Measurements from ENCODE around the gene TUBGCP2.
"Not testable (repeated sequence)": the region's sequence is repeated elsewhere in the genome, so short reads cannot be mapped to it uniquely, and the experiment has no call there.

TUBGCP2 gene

DNA sequence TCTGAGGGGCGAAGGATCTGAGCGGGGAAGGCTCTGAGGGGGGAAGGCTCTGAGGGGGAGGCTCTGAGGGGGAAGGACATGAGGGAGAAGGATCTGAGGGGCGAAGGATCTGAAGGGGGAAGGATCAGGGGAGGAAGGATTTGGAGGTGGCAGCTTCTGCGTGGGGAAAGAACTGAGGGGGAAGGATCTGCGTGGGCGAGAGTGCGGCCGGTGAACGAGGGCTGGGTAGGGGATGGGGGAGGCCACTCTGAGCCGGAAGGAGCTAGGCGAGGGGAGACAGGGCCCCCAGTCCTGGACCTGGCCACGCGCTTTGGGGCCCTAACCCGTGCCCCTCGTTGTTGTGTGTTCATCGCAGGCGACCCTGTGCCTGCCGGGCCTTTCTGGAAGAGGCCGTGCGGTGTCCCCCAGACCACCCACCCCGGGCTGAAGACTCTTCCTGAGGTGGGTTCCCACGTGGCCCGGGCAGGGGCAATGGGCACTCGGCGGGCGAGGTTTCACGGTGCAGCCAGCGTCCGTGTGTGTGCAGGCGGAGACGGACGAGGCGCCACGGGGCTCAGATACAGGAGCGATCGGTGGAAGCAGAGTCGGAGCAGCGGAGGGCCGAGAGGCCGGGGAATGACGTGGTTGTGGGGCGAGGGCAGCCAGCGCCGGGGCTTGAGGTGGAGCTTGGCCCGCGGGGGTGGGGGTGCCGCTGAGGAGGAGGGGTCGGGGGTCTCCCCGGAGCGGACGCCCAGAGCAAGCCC lies 26.0 kb upstream of the TUBGCP2 start:
- Mint-ChIP-seq H3K27ac (peak overlapping the region; percentile 23), H3K27me3 (ENCODE audit: low read depth) (peaks cover 43% of the 10 kb centered on the region), H3K4me1 (ENCODE audit: low read depth) (peaks cover 5% of the 10 kb centered on the region), H3K36me3 (ENCODE audit: low read depth) (no peaks in the 10 kb centered on the region), H3K4me3 (peak overlapping the region; percentile 77), H3K9me3 (no peaks in the 10 kb centered on the region)

DNA sequence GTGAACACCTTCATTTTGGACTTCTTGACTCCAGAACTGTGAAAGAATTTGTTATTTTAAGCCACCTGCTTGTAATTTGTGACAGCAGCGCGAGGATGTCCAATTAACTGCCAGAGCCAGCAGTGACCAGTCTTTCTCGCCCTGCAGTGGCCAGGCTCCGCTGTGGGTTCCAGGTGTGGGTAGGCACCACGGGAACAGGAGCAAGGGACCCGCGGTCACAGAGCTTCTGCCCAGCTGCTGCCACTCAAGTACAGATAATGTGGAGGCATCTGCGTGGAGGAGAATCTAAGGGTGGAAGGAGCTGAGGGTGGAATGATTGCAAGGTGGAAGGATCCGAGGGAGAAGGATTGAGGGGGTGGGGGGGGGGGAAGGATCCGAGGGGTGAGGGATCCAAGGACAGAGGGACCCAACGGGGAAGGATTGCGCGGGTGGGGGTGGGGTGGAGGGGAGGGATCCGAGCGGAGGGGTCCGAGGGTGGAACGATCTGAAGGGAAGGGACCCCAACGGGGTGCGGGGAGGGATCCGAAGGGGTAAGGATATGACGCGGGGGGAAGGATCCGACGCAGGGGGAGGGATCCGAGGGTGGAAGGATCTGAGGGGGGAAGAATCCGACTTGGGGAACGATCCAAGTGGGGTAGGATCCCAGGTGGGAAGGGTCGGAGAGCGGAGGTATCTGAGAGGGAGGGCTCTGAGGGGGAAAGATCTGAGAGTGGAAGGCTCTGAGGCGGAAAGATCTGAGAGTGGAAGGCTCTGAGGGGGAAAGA lies 24.4 kb upstream of the TUBGCP2 start:
- H3K4me3 Mint-ChIP-seq, result no peak overlapping the region
- H3K27ac Mint-ChIP-seq, result no peak overlapping the region
- no peaks in the 10 kb centered on the region for H3K9me3 Mint-ChIP-seq
- peaks cover 49% of the 10 kb centered on the region for H3K27me3 Mint-ChIP-seq (ENCODE audit: low read depth)
- no peaks in the 10 kb centered on the region for H3K36me3 Mint-ChIP-seq (ENCODE audit: low read depth)
- H3K4me1 Mint-ChIP-seq (ENCODE audit: low read depth), result peaks cover 5% of the 10 kb centered on the region

DNA sequence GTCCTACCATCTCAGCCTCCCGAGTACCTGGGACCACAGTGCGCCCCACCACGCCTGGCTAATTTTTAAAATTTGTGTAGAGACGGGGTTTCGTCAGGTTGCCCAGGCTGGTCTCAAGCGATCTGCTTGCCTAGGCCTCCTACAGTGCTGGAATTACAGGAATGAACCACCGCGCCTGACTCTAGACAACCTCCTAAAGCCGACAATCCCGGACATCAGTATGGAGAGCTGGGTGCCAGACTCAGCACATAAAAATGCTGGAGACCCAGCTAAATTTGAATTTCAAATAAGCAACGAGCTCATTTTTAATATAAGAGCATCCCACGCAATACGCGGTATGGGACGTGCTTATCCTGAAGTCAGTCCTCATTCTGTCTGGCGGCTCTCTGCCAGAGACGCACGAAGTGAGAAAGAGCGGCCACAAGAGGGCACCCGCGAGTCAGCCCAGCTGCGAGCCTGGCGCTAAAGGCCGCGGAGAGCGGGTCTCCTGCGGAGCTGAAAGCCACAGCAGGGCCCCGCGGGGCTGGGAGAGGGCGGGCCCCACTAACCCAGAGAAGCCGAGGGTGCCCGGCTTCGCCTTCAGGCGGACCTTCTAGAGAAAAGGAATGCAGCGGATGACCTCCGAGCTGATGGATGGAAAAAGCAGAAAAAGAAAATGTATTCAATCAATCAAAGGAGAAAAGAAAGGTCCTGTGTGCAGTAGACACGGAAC lies 21.0 kb upstream of the TUBGCP2 start:
- Mint-ChIP-seq H3K4me3 (peak overlapping the region; percentile 25), H3K4me1 (ENCODE audit: low read depth) (no peaks in the 10 kb centered on the region), H3K9me3 (no peaks in the 10 kb centered on the region), H3K27me3 (ENCODE audit: low read depth) (peaks cover 71% of the 10 kb centered on the region), H3K27ac (no peak overlapping the region), H3K36me3 (ENCODE audit: low read depth) (no peaks in the 10 kb centered on the region)

DNA sequence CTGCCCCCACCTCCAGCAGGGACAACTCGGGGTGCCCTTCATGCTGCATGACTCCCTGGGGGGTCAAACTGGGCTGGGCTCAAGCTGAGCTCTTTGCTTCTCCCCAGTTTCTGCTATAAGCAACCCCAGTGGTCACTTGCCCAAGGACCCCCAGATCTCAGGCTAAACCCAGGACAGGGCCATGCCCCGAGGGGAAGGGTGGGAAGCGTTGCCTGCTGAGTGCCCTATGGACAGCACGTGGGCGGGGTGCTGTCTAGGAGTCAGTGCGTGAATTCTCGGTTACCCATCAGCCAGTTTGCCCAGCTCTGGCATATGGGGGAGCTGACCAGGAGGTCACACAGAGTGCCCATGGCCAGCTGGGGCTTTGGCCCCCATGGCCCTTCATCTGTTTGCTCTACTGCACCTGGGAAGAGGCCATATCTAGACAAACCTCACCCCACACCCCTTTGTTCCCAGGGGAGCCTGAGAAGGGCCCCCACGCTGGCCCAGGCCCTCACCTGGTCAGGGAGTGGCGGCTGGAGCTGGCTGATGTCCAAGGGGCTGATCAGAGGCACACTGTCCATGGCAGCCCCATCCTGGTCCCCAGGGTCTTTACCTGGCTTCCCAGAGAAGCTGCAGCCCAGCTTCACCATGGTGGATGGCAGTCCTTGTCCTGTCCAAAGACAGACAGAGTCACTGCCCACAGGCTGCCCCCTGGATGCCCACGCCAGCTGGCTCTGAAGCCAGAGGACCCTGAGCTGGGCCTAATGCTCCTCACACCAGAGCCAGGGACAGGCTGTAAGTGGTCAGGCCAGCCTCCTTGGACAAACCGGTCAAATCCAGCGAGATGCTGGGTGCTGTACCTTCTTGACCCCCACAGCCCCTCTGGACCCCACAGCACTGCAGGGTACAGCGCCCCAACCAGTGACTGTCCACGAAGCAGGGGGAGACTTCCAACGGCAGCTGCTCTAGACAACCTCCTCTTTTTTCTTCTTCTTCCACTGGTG lies 20.0 kb upstream of the TUBGCP2 start:
- H3K27ac Mint-ChIP-seq, result no peak overlapping the region
- H3K4me3 Mint-ChIP-seq, result no peak overlapping the region
- H3K4me1 Mint-ChIP-seq (ENCODE audit: low read depth), result no peaks in the 10 kb centered on the region
- H3K27me3 Mint-ChIP-seq (ENCODE audit: low read depth), result peaks cover 67% of the 10 kb centered on the region
- H3K9me3 Mint-ChIP-seq, result no peaks in the 10 kb centered on the region
- H3K36me3 Mint-ChIP-seq (ENCODE audit: low read depth), result no peaks in the 10 kb centered on the region

DNA sequence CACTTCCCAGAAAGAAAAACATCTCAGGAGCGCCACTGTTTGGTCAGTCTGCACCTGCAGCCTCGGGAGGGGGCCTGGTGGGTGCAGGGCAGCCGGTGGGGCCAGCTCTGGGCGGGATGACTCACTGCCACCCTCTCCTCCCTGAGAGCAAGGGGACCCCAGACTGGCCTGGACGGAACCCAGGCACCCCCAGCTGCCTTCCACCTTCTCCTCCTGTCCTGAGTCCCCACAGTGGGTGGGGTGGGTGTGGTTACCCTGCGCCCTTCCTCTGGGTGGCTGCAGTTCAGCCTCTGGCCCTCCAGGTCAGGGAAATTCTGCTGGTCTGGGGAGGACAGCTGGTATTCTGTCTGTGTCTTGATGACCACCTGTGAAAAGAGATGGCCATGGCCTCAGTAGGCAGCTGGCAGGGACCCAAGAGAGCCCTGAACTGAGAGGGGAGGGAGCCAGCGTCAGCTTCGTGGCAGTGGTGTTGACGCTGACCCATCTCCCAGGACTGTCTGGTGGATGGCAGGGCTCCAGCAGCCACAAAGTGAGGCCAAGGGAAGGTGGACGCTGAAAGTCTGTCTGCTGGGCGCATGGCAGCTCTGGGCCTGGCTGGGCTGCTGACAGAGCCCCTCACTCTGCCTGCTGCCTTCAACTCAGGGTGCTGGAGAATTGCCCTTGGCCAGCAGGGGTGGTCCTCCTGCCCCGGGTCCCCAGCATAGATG lies 19.1 kb upstream of the TUBGCP2 start:
- Mint-ChIP-seq H3K27ac (no peak overlapping the region), H3K9me3 (no peaks in the 10 kb centered on the region), H3K4me1 (ENCODE audit: low read depth) (no peaks in the 10 kb centered on the region), H3K27me3 (ENCODE audit: low read depth) (peaks cover 59% of the 10 kb centered on the region), H3K4me3 (no peak overlapping the region), H3K36me3 (ENCODE audit: low read depth) (no peaks in the 10 kb centered on the region)

DNA sequence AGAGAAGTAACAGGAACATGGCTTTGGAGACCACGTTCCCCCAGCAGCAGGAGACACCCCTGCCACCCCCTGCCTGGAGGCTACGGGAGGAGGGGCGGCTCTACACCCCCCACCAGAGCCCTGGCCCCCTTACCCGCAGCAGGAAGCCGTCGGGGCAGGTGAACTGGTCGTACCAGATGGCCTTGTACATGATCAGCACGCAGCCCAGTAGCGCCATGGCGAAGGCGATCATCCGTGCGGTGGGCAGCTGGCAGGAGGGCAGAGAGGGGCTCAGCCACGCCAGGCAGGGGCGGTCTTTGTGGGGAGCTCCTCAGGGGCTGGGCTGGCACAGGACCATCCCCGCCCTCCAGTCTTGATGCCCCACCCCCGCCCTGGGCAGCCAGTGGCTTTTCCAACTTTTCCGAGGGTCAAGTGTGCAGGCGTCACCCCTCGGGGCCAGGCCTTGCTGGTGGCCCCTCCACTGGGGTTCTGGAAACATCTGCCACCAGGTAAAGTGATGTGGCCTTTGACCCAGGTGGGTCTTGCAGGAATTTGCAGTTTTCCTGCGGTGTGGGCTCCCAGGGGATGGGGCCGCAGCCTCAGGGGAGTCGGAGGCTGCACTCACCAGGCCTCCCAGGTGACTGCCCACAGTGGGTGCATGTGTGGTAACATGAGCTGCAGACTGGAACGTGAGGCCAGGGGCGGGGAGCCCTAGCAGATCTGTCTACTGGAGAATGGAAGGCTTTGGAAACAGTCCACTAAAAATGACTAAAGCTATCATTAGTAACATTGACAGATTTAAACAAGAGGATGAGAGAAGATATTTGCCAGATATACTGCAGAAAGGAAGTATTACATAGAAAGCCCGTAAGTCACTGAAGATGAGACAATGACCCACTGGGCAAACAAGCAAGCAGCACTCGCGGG lies 18.3 kb upstream of the TUBGCP2 start:
- H3K4me3 Mint-ChIP-seq, result no peak overlapping the region

DNA sequence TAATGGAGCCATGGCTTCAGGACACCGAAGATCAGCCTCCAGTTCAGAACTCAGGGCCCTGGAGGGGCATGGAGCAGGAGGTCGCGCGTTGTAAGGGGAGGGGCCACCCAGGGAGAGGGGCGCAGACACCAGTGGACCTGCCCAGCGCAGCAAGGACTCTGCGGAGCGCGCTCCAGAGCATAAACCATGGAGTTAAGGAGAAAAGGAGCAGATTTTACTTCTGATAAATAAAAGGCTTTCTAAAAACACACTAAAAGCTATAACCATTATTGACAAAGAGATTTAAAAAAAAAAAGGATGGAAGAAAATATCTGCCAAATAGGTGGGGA lies 17.5 kb upstream of the TUBGCP2 start:
- H3K9me3 Mint-ChIP-seq, result no peaks in the 10 kb centered on the region
- H3K27ac Mint-ChIP-seq, result no peak overlapping the region
- H3K36me3 Mint-ChIP-seq (ENCODE audit: low read depth), result no peaks in the 10 kb centered on the region
- H3K4me1 Mint-ChIP-seq (ENCODE audit: low read depth), result no peaks in the 10 kb centered on the region
- no peak overlapping the region for H3K4me3 Mint-ChIP-seq
- H3K27me3 Mint-ChIP-seq (ENCODE audit: low read depth), result peaks cover 48% of the 10 kb centered on the region

More for the DNA sequence above, 18.3 kb upstream of the TUBGCP2 start:
- H3K27ac Mint-ChIP-seq, result no peak overlapping the region
- H3K4me1 Mint-ChIP-seq (ENCODE audit: low read depth), result no peaks in the 10 kb centered on the region
- peaks cover 55% of the 10 kb centered on the region for H3K27me3 Mint-ChIP-seq (ENCODE audit: low read depth)
- H3K36me3 Mint-ChIP-seq (ENCODE audit: low read depth), result no peaks in the 10 kb centered on the region
- H3K9me3 Mint-ChIP-seq, result no peaks in the 10 kb centered on the region

DNA sequence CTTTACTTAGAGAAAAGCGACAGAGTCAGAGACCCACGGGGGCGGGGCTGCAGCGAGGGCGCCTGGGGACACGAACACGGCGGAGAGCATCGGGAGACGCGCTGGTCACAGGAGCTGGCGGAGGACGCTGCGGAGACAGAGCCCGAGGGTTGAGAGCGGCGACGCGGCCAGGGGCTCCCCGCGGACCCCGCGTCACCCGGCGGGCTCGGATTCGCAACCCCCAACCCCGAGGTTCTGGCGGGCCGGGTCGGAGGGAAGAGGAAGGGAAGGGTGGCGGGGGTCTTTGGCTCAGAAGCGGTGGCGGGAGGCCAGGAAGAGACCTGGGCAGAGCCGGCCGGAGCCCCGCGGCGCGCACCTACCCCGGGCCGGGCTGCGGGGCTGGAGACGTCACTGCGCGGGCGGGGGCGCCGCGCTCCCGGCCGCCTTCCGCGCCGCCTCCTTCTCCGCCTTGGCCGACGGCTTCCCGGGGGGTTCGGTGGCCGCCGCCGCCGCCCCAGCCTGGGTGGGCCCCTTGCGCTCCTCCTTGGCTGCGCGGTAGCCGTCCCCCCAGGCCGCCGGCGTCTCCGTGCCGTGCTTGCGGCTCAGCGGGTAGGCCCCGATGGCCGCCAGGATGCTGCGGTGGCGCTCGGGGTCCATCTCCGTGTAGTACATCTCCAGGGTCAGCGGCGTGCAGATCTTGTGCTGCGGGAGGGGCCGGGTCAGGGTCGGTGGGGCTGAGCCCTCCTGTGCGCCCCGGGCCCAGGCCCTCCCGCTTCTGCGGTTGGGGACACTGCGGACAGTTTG lies 17.0 kb upstream of the TUBGCP2 start:
- peaks cover 42% of the 10 kb centered on the region for H3K27me3 Mint-ChIP-seq (ENCODE audit: low read depth)
- no peaks in the 10 kb centered on the region for H3K4me1 Mint-ChIP-seq (ENCODE audit: low read depth)
- no peak overlapping the region for H3K27ac Mint-ChIP-seq
- H3K36me3 Mint-ChIP-seq (ENCODE audit: low read depth), result no peaks in the 10 kb centered on the region
- peak overlapping the region; percentile 67 for H3K4me3 Mint-ChIP-seq
- H3K9me3 Mint-ChIP-seq, result no peaks in the 10 kb centered on the region

DNA sequence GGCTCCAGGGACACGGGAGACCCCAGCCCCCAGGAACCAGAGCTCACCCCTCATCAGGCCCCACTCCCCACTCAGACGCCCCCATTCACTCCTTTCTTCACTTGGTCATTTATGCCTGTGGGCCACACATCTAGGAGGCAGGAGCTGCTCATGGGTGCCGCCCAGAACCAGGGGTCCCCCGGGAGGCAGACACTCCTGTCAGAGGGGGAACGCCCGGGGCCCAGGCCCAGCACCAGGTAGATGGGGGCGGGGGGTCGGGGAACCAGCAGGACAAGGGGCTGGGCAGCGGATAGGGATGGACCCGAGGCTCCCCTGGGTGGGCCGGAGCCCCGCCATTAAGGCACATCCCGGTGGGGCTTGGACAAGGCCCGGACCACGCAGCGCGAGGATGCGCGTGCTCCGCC lies 16.2 kb upstream of the TUBGCP2 start:
- Mint-ChIP-seq H3K4me3 (no peak overlapping the region), H3K36me3 (ENCODE audit: low read depth) (no peaks in the 10 kb centered on the region), H3K4me1 (ENCODE audit: low read depth) (no peaks in the 10 kb centered on the region), H3K9me3 (no peaks in the 10 kb centered on the region), H3K27ac (no peak overlapping the region), H3K27me3 (ENCODE audit: low read depth) (peaks cover 43% of the 10 kb centered on the region)

DNA sequence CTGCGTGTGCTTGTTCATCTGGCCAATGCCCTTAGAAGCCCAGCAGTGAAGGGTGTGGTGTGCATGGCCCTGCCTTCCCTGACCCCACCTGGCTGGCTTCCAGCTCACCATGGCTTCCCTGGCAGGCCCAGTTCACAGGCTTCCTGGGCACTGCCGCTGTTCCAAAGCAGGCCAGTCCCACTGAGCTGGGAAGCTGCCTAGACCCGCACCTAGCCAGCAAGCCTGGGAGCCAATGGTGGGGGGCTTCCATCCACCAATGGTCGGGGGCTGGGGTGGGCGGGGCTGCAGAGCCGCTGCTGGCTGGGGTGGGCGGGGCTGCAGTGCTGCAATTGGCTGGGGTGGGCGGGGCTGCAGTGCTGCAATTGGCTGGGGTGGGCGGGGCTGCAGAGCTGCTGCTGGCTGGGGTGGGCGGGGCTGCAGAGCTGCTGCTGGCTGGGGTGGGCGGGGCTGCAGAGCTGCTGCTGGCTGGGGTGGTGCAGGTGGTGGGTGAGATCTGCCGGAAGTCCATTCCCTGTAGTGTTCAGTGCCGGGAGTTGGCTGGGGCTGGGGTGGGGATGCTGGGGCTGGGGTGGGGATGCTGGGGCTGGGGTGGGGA lies 15.6 kb upstream of the TUBGCP2 start:
- Mint-ChIP-seq H3K9me3 (no peaks in the 10 kb centered on the region), H3K36me3 (ENCODE audit: low read depth) (no peaks in the 10 kb centered on the region), H3K4me1 (ENCODE audit: low read depth) (peaks cover under 1% of the 10 kb centered on the region), H3K27me3 (ENCODE audit: low read depth) (peaks cover 41% of the 10 kb centered on the region), H3K4me3 (no peak overlapping the region), H3K27ac (no peak overlapping the region)

DNA sequence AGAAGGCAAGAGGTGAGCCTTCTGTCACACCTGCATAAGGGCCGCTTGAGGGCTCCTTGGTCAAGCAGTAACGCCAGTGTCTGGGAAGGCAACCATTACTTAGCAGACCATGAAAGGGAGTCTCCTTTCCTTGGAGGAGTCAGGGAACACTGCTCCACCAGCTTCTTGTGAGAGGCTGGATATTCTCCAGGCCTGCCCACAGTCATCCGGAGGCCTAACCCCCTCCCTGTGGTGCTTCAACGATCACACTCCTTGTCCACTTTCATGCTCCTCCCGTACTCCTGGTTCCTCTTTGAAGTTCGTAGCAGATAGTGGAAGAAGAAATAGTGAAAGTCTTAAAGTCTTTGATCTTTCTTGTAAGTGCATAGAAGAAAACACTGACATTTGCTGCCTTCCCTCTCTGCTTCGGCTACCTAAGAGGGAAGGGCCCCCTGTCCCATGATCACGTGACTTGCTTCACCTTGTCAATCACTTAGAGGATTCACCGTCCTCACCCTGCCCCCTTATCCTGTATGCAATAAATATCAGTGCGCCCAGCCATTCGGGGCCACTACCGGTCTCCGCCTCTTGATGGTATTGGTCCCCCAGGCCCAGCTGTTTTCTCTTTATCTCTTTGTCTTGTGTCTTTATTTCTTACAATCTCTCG lies 13.5 kb upstream of the TUBGCP2 start:
- not testable (repeated sequence) for H3K27ac Mint-ChIP-seq; H3K36me3 Mint-ChIP-seq (ENCODE audit: low read depth); H3K4me1 Mint-ChIP-seq (ENCODE audit: low read depth); H3K9me3 Mint-ChIP-seq; H3K4me3 Mint-ChIP-seq
- H3K27me3 Mint-ChIP-seq (ENCODE audit: low read depth), result peaks cover 32% of the 10 kb centered on the region

Measured in T-helper 1 cell treated with Interleukin-12 subunit alpha and Interleukin-12 subunit beta and Interleukin-4 antibody, amounts not matched to agents 30 μg/mL and 1 μg/mL, for 36 hours (primary cell).